ENCODE data around the gene GUCA1A.

DNA sequence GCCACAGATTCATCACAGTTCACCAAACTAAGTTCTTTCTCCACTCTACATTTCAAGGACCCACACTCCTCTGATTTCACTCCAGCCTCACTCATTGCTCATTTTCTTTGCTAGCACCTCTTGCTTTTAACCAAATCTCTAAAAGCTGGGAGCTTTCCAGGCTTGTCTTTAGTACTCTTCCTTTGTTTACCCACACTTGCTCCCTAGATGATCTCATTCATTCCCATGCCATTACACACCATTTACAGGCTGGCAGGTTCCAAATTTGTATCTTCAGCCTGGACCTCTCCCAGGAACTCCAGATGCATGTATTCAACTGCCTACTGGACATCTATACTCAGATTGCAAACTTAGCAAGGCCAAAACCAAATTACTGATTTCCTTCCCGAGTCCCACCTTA is 26.9 kb downstream of the GUCA1A start:
- TF ChIP-seq POLR2A (IDR thresholded peaks at IDR 0.05) (no peak), POLR2AphosphoS5 (IDR thresholded peaks at IDR 0.05) (no peak), CTCF (IDR thresholded peaks at IDR 0.05) (no peak)

All from stomach (tissue), 4 donors.